ENCODE measurements around the gene SRPK1. TPM values are rescaled to one million over a fixed set of nuclear protein-coding genes. Genes with fewer than 3 reads are reported as not detected.

The SRPK1 gene
- total RNA-seq, 1 experiment from 2014 or later = 89.4 TPM

- Histone ChIP-seq H3K27me3 (ENCODE audit: insufficient read depth, low read length) (no peaks in the 10 kb centered on the region), H3K9me2 (ENCODE audit: insufficient read depth) (no peaks in the 10 kb centered on the region), H3K9me3 (ENCODE audit: control insufficient read depth in 1 of 2, insufficient read depth in 1 of 2, low read depth in 1 of 2, low read length in 2 of 2) (no peaks in the 10 kb centered on the region), H3K36me3 (ENCODE audit: control insufficient read depth in 1 of 2, insufficient read depth in 2 of 2, low read length in 2 of 2) (peaks cover 20 to 48% of the 10 kb centered on the region in 2 experiments; a peak in 3 of 4 replicates), H3K4me2 (ENCODE audit: low read length) (no peak overlapping the region), H4K20me1 (ENCODE audit: insufficient read depth) (peaks cover 3% of the 10 kb centered on the region; the same call in 1 of the 2 replicates), H3K4me3 (replicated peaks in 1 of 2; ENCODE audit: low read depth in 1 of 2, low read length in 2 of 2) (no peak overlapping the region), H3K27ac (ENCODE audit: low read depth, low read length) (no peak overlapping the region), H3K9ac (ENCODE audit: low read length) (no peak overlapping the region), H2AFZ (ENCODE audit: low read depth, low read length, poor library complexity, severe bottlenecking) (no peak overlapping the region), H3K4me1 (ENCODE audit: control insufficient read depth in 1 of 2, insufficient read depth in 2 of 2, low read length in 2 of 2) (no peaks in the 10 kb centered on the region), H3K79me2 (ENCODE audit: insufficient read depth, low read length) (peaks cover 50% of the 10 kb centered on the region)
- BruUV-seq (replicated peaks) = no TSS peak
- ATAC-seq = no peak
- CTCF ChIA-PET = no interaction called here
- POLR2A ChIA-PET = no interaction called here
- DNase-seq (ENCODE audit: low read depth, low spot score) = no peak
- RAD21 ChIA-PET (ENCODE audit: low non-redundant PET in 1 of 2, low total read pairs in 2 of 2, uncharacterized antibody in 2 of 2, unreplicated experiment in 2 of 2) = no interaction called here
- TF ChIP-seq CBX3 (IDR thresholded peaks at IDR 0.05; ENCODE audit: low read depth) (no peak), EZH2 (IDR thresholded peaks at IDR 0.05) (no peak), RAD21 (IDR thresholded peaks at IDR 0.05; ENCODE audit: low read depth) (no peak), CEBPB (IDR thresholded peaks at IDR 0.05; ENCODE audit: low read depth) (no peak), YY1 (IDR thresholded peaks at IDR 0.05; ENCODE audit: extremely low read depth, insufficient replicate concordance, low read depth, low read length) (no peak), POLR2A (IDR thresholded peaks at IDR 0.05; ENCODE audit: borderline replicate concordance, extremely low read depth, insufficient read depth, insufficient read length) (no peak), FOSL1 (IDR thresholded peaks at IDR 0.05; ENCODE audit: low read depth) (no peak), ELF1 (IDR thresholded peaks at IDR 0.05; ENCODE audit: borderline replicate concordance, low read depth) (no peak)
- TF ChIP-seq, protein P1, sequence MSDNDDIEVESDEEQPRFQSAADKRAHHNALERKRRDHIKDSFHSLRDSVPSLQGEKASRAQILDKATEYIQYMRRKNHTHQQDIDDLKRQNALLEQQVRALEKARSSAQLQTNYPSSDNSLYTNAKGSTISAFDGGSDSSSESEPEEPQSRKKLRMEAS (IDR thresholded peaks at IDR 0.05) = no peak
- intact Hi-C loops (cut with micrococcal nuclease) = no loop called here
Observed at GRCh38 chr6:35874730-35875129, 46.2 kb downstream of the SRPK1 start.

DNA sequence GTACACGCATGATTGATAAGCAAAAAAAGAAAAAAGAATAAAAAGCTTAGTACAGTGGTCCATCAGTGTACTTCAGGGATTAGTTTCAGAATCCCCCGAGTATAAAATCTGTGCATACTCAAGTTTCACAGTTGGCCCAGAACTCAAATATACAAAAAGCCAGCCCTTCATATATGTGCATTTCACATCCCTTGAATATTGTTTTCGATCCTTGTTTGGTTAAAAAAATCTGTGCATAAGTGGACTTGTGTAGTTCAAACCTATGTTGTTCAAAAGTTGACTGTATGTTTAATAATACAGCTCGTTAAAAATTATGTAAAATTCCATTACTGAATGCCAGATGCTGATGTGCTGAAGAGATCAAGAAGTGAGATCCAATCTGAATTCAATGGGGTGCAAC lies 61.5 kb downstream of the SRPK1 start:
- Histone ChIP-seq H2AFZ (ENCODE audit: low read depth, low read length, poor library complexity, severe bottlenecking) (no peak overlapping the region), H3K27ac (ENCODE audit: low read depth, low read length) (no peak overlapping the region), H3K9me3 (ENCODE audit: control insufficient read depth in 1 of 2, insufficient read depth in 1 of 2, low read depth in 1 of 2, low read length in 2 of 2) (no peaks in the 10 kb centered on the region), H3K9me2 (ENCODE audit: insufficient read depth) (no peaks in the 10 kb centered on the region), H3K79me2 (ENCODE audit: insufficient read depth, low read length) (peaks cover 36% of the 10 kb centered on the region), H4K20me1 (ENCODE audit: insufficient read depth) (no peaks in the 10 kb centered on the region), H3K4me2 (ENCODE audit: low read length) (no peak overlapping the region), H3K27me3 (ENCODE audit: insufficient read depth, low read length) (no peaks in the 10 kb centered on the region), H3K36me3 (ENCODE audit: control insufficient read depth in 1 of 2, insufficient read depth in 2 of 2, low read length in 2 of 2) (peaks cover 43 to 59% of the 10 kb centered on the region in 2 experiments), H3K4me3 (replicated peaks in 1 of 2; ENCODE audit: low read depth in 1 of 2, low read length in 2 of 2) (no peak overlapping the region), H3K4me1 (ENCODE audit: control insufficient read depth in 1 of 2, insufficient read depth in 2 of 2, low read length in 2 of 2) (no peaks in the 10 kb centered on the region), H3K9ac (ENCODE audit: low read length) (no peak overlapping the region)
- ChIA-PET POLR2A (no interaction called here), CTCF (no interaction called here), RAD21 (ENCODE audit: low non-redundant PET in 1 of 2, low total read pairs in 2 of 2, uncharacterized antibody in 2 of 2, unreplicated experiment in 2 of 2) (no interaction called here)
- no TSS peak for BruUV-seq (replicated peaks)
- intact Hi-C loops (cut with micrococcal nuclease) = no loop called here
- TF ChIP-seq EGR1 (IDR thresholded peaks at IDR 0.05; ENCODE audit: low read depth) (no peak), YY1 (IDR thresholded peaks at IDR 0.05; ENCODE audit: extremely low read depth, insufficient replicate concordance, low read depth, low read length) (no peak), SRF (IDR thresholded peaks at IDR 0.05; ENCODE audit: low read depth) (no peak), JUND (IDR thresholded peaks at IDR 0.05) (no peak), SP1 (IDR thresholded peaks at IDR 0.05; ENCODE audit: low read depth) (no peak)
- TF ChIP-seq, protein P1 (IDR thresholded peaks at IDR 0.05) = no peak
- ATAC-seq (no peak), DNase-seq (ENCODE audit: low read depth, low spot score) (no peak)

Measured in HCT116 (cell line).